CD4-positive, alpha-beta T cell treated with Interleukin-15 for 1 hour (primary cell): ENCODE data around the gene TRPM4.

Experiments used
- DNase-seq: peaks from one replicate; pipeline ENCODE4 v3.0.0-alpha.2; 2020

TRPM4 gene

GRCh38 chr19:49243726-49244125, 86.1 kb downstream of the TRPM4 start:
- no peak for DNase-seq

- no peak for DNase-seq
Measured at GRCh38 chr19:49244256-49244655, 86.7 kb downstream of the TRPM4 start.

- no peak for DNase-seq
Measured at GRCh38 chr19:49247676-49248075, 90.1 kb downstream of the TRPM4 start.

GRCh38 chr19:49249933-49250332, 92.3 kb downstream of the TRPM4 start:
- no peak for DNase-seq

- DNase-seq: no peak
Measured at GRCh38 chr19:49255674-49256073, 98.1 kb downstream of the TRPM4 start.

- DNase-seq: no peak
Measured at GRCh38 chr19:49256691-49257090, 99.1 kb downstream of the TRPM4 start.
